SK-N-SH treated with all-trans-retinoic acid at 6 μM for 48 hours (cell line): ENCODE measurements around the gene MATCAP1.

ENCODE experiments used
- ATAC-seq: fragments of 200-7000 bp; cut with Tn5 transposase; 3 replicates; pipeline ENCODE4 v1.9.1; 2020; ENCODE audit warnings: mild to moderate bottlenecking, moderate library complexity
- BACH2 ChIP-seq: fragments of 250-450 bp; sonication (Bioruptor Pico); IDR thresholded peaks from 2 replicates; pipeline ENCODE4 v1.9.0; 2021; ENCODE audit warnings: mild to moderate bottlenecking, borderline replicate concordance
- CREB5 ChIP-seq: fragments of 250-450 bp; sonication (Bioruptor Pico); IDR thresholded peaks from 2 replicates; pipeline ENCODE4 v1.5.1; 2020; ENCODE audit warnings: low read depth, mild to moderate bottlenecking, moderate library complexity
- CSRNP3 ChIP-seq: fragments of 250-450 bp; sonication (Bioruptor Pico); IDR thresholded peaks from 2 replicates; pipeline ENCODE4 v1.5.1; 2021; ENCODE audit warnings: mild to moderate bottlenecking, moderate library complexity
- GLIS3 ChIP-seq: fragments of 250-450 bp; sonication (Bioruptor Pico); IDR thresholded peaks from 2 replicates; pipeline ENCODE4 v1.5.0; 2020; ENCODE audit warnings: mild to moderate bottlenecking, moderate library complexity
- ISL1 ChIP-seq: fragments of 250-450 bp; sonication (Bioruptor Pico); IDR thresholded peaks from 2 replicates; pipeline ENCODE4 v2.1.2; 2022; ENCODE audit warnings: mild to moderate bottlenecking, moderate library complexity
- OSR1 ChIP-seq: fragments of 250-450 bp; sonication (Bioruptor Pico); IDR thresholded peaks from 2 replicates; pipeline ENCODE4 v1.8.0; 2022; ENCODE audit warnings: moderate library complexity, mild to moderate bottlenecking, inconsistent platforms
- PATZ1 ChIP-seq: fragments of 250-450 bp; sonication (Bioruptor Pico); IDR thresholded peaks from 2 replicates; pipeline ENCODE4 v1.8.0; 2020; ENCODE audit warnings: mild to moderate bottlenecking, moderate library complexity, borderline replicate concordance
- POU6F1 ChIP-seq: fragments of 250-450 bp; sonication (Bioruptor Pico); IDR thresholded peaks from 2 replicates; pipeline ENCODE4 v1.8.0; 2021; ENCODE audit warnings: low read depth, mild to moderate bottlenecking, moderate library complexity, borderline replicate concordance
- PPARA ChIP-seq: fragments of 250-450 bp; sonication (Bioruptor Pico); IDR thresholded peaks from 2 replicates; pipeline ENCODE4 v1.5.0; 2020; ENCODE audit warnings: mild to moderate bottlenecking, borderline replicate concordance
- RARB ChIP-seq: fragments of 250-450 bp; sonication (Bioruptor Pico); IDR thresholded peaks from 2 replicates; pipeline ENCODE4 v1.8.0; 2021; ENCODE audit warnings: mild to moderate bottlenecking, moderate library complexity
- SNAI2 ChIP-seq: fragments of 250-450 bp; sonication (Bioruptor Pico); IDR thresholded peaks from 2 replicates; pipeline ENCODE4 v1.5.0; 2020; ENCODE audit warnings: mild to moderate bottlenecking, moderate library complexity
- TCF4 ChIP-seq: fragments of 250-450 bp; sonication (Bioruptor Pico); IDR thresholded peaks from 2 replicates; pipeline ENCODE4 v1.8.0; 2021; ENCODE audit warnings: mild to moderate bottlenecking, moderate library complexity, borderline replicate concordance
- TOX ChIP-seq: fragments of 250-450 bp; sonication (Bioruptor Pico); IDR thresholded peaks from 2 replicates; pipeline ENCODE4 v1.8.0; 2021; ENCODE audit warnings: mild to moderate bottlenecking, moderate library complexity, borderline replicate concordance
- TSHZ2 ChIP-seq: fragments of 250-450 bp; sonication (Bioruptor Pico); IDR thresholded peaks from 2 replicates; pipeline ENCODE4 v1.5.0; 2020; ENCODE audit warnings: mild to moderate bottlenecking, moderate library complexity
- ZC3H10 ChIP-seq: fragments of 250-450 bp; sonication (Bioruptor Pico); IDR thresholded peaks from 2 replicates; pipeline ENCODE4 v1.5.1; 2021; ENCODE audit warnings: mild to moderate bottlenecking, moderate library complexity
- ZFP3 ChIP-seq: fragments of 250-450 bp; sonication (Bioruptor Pico); IDR thresholded peaks from 2 replicates; pipeline ENCODE4 v1.5.0; 2020; ENCODE audit warnings: mild to moderate bottlenecking, moderate library complexity
- ZFP30 ChIP-seq: fragments of 450-650 bp; formaldehyde crosslinking; IDR thresholded peaks from 2 replicates; pipeline ENCODE4 v1.5.0; 2022; ENCODE audit warnings: mild to moderate bottlenecking, moderate library complexity
- ZNF565 ChIP-seq: fragments of 450-650 bp; formaldehyde crosslinking; conservative IDR thresholded peaks from 2 replicates; pipeline ENCODE4 v1.5.0; 2020; ENCODE audit warnings: low read depth, mild to moderate bottlenecking, moderate library complexity
- ZNF70 ChIP-seq: fragments of 450-650 bp; formaldehyde crosslinking; IDR thresholded peaks from 2 replicates; pipeline ENCODE4 v1.5.0; 2020; ENCODE audit warnings: mild to moderate bottlenecking, moderate library complexity
- ZNF8 ChIP-seq: fragments of 450-650 bp; formaldehyde crosslinking; IDR thresholded peaks from 2 replicates; pipeline ENCODE4 v1.5.0; 2020; ENCODE audit warnings: mild to moderate bottlenecking, moderate library complexity

The MATCAP1 gene

GRCh38 chr16:67202956-67203493, 19.3 kb upstream of the MATCAP1 start:
- TF ChIP-seq GLIS3 (CRISPR knock-in tag) (no peak), ZC3H10 (CRISPR knock-in tag) (no peak), TCF4 (CRISPR knock-in tag) (no peak), PPARA (CRISPR knock-in tag) (no peak), ISL1 (no peak), ZNF70 (CRISPR knock-in tag) (no peak), ZFP3 (no peak), POU6F1 (no peak), RARB (CRISPR knock-in tag) (no peak), ZFP30 (CRISPR knock-in tag) (no peak)

GRCh38 chr16:67202426-67202825, 18.7 kb upstream of the MATCAP1 start:
- ATAC-seq, result no peak

More at GRCh38 chr16:67202956-67203493, 19.3 kb upstream of the MATCAP1 start:
- ATAC-seq, result no peak

More at GRCh38 chr16:67202426-67202825, 18.7 kb upstream of the MATCAP1 start:
- TF ChIP-seq TSHZ2 (CRISPR knock-in tag), result no peak
- TF ChIP-seq ZNF8 (CRISPR knock-in tag), result no peak
- TF ChIP-seq TOX (CRISPR knock-in tag), result no peak
- no peak for TF ChIP-seq ZNF70 (CRISPR knock-in tag)
- TF ChIP-seq OSR1 (CRISPR knock-in tag), result no peak
- TF ChIP-seq GLIS3 (CRISPR knock-in tag), result no peak
- no peak for TF ChIP-seq RARB (CRISPR knock-in tag)
- no peak for TF ChIP-seq BACH2 (CRISPR knock-in tag)
- TF ChIP-seq SNAI2 (CRISPR knock-in tag), result no peak
- no peak for TF ChIP-seq PATZ1 (CRISPR knock-in tag)
- no peak for TF ChIP-seq ZFP3
- no peak for TF ChIP-seq ZC3H10 (CRISPR knock-in tag)
- TF ChIP-seq CREB5 (CRISPR knock-in tag), result no peak
- TF ChIP-seq ZNF565 (CRISPR knock-in tag), result no peak
- no peak for TF ChIP-seq CSRNP3 (CRISPR knock-in tag)
